Measurements from ENCODE around the gene ERG.

Gene ERG

GRCh38 chr21:38355353-38355752 is 142.9 kb downstream of the ERG start:
- DNase-seq = no peak

- no peak for DNase-seq
Measured at GRCh38 chr21:38354746-38355145, 143.5 kb downstream of the ERG start.

GRCh38 chr21:38354231-38354630 is 144.0 kb downstream of the ERG start:
- no peak for DNase-seq

- DNase-seq = peak; percentile 49
Measured at GRCh38 chr21:38352536-38353219, 145.6 kb downstream of the ERG start.

- DNase-seq = no peak
Measured at GRCh38 chr21:38351961-38352521, 146.2 kb downstream of the ERG start.

GRCh38 chr21:38351176-38351959 is 146.9 kb downstream of the ERG start:
- DNase-seq = no peak

- no peak for DNase-seq
Measured at GRCh38 chr21:38350684-38351083, 147.6 kb downstream of the ERG start.

GRCh38 chr21:38349977-38350376 is 148.3 kb downstream of the ERG start:
- no peak for DNase-seq

GRCh38 chr21:38349111-38349746 is 149.0 kb downstream of the ERG start:
- DNase-seq = peak; percentile 7

- no peak for DNase-seq
Measured at GRCh38 chr21:38346286-38346685, 152.0 kb downstream of the ERG start.

- DNase-seq = no peak
Measured at GRCh38 chr21:38343691-38344090, 154.6 kb downstream of the ERG start.

GRCh38 chr21:38342739-38343138 is 155.5 kb downstream of the ERG start:
- no peak for DNase-seq

- no peak for DNase-seq
Measured at GRCh38 chr21:38341546-38342012, 156.7 kb downstream of the ERG start.

GRCh38 chr21:38340131-38340530 is 158.1 kb downstream of the ERG start:
- no peak for DNase-seq

GRCh38 chr21:38337793-38338192 is 160.5 kb downstream of the ERG start:
- DNase-seq = no peak

GRCh38 chr21:38334866-38335265 is 163.4 kb downstream of the ERG start:
- no peak for DNase-seq

GRCh38 chr21:38333301-38334272 is 164.7 kb downstream of the ERG start:
- no peak for DNase-seq

- DNase-seq = no peak
Measured at GRCh38 chr21:38330666-38331065, 167.6 kb downstream of the ERG start.
